Omental fat pad (tissue), 4 donors: ENCODE data around the gene PTPRD. TPM values are rescaled to one million over a fixed set of nuclear protein-coding genes. Genes with fewer than 3 reads are reported as not detected.

ENCODE experiments used
- ATAC-seq: fragments of 150-250 bp; one replicate; pipeline ENCODE4 v1.9.1; 2016; ENCODE audit warnings: mild to moderate bottlenecking, moderate library complexity; ENCODE audit not compliant: low FRiP score
- DNase-seq: peaks from one replicate; pipeline ENCODE4 v3.0.0-alpha.2; 2019; ENCODE audit warnings: low spot score
- total RNA-seq, 4 donors: library from RNA; depleted of rRNA; stranded (reverse); fragments of >200 nt; gene quantifications; one replicate each; pipeline ENCODE4 v1.1.0, GENCODE V29; 2016
- TF ChIP-seq, protein P1 (sequence below), 3 donors: fragments of 450-650 bp; IDR thresholded peaks; one replicate each; pipeline ENCODE4 v1.5.1; 2016 to 2017; ENCODE audit warnings: antibody characterized with exemption in 3 of 3, mild to moderate bottlenecking in 3 of 3, moderate library complexity in 2 of 3

Gene PTPRD
- total RNA-seq, 4 donors from 2014 or later: 3.5 to 34.2 (median 11.2) TPM

DNA sequence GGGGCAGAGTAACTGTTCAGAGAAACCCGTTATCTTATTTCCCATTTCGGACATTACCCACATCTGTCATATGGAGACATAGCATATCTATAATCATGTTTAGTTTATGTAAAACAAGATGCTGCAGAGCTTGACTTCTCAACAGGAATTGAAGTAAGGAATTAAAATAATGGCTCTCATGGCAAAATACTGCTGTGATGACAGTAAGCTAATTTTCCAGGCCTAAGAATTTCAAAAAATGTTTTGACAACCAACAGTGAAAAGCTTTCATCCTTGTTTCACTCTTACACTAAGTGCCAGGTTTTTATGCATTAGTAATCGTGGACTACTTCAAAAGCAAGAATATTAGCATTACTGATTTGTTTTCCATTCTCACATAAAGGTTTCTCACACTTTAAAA is 518.2 kb downstream of the PTPRD start:
- ATAC-seq (no peak), DNase-seq (no peak)
- TF ChIP-seq, protein P1, sequence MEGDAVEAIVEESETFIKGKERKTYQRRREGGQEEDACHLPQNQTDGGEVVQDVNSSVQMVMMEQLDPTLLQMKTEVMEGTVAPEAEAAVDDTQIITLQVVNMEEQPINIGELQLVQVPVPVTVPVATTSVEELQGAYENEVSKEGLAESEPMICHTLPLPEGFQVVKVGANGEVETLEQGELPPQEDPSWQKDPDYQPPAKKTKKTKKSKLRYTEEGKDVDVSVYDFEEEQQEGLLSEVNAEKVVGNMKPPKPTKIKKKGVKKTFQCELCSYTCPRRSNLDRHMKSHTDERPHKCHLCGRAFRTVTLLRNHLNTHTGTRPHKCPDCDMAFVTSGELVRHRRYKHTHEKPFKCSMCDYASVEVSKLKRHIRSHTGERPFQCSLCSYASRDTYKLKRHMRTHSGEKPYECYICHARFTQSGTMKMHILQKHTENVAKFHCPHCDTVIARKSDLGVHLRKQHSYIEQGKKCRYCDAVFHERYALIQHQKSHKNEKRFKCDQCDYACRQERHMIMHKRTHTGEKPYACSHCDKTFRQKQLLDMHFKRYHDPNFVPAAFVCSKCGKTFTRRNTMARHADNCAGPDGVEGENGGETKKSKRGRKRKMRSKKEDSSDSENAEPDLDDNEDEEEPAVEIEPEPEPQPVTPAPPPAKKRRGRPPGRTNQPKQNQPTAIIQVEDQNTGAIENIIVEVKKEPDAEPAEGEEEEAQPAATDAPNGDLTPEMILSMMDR (IDR thresholded peaks at IDR 0.05): no peak

DNA sequence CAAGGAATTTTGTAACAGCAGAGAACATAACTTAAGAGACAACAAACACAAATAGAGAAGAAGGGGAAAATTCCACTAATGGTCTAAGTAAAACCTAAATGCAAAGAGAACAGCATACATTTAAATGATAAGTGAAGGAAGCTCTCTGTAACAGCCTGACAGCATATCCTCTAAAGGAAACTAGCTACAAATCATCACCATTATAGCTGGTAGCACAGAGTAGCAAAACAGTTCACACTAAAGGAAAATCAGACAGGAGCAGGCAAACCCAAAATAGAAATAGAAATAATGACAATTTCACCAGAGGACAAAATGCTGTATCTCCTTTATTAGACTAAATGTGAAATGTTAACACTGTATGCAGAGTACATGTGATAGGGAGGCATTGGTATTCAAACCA is 532.8 kb downstream of the PTPRD start:
- ATAC-seq: no peak
- TF ChIP-seq, protein P1 (IDR thresholded peaks at IDR 0.05): no peak
- DNase-seq: no peak

DNA sequence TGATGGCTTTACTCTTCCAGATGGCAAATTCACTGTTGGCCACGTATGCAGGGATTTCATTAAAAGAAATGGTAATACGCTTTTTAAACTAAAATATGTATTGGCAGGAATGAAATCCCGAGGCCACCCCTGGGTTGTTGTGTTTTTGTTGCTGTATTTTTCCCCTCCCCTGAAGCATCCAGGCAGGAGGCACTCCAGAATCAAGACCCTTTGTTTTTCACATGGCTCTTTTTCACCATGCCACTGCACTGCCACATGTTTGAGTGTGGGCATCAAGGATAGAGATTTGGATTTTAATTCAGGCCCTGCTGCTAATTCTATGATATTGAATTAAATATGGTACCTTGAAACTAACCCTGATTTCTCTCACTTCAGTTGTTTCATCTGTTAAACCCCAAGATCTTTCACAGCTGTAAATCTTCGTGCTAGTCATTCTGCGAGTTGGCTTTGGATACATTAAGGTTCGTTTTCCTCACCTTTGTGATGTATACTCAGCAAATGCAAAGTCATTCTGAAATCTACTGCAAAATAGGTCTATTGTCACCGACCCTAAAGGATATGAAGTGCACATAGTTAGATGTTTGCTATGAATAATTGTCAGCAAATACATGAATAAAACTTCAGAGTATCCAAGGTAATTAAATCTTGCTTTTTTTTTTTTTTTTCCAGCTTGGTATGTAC is 533.4 kb downstream of the PTPRD start:
- TF ChIP-seq, protein P1 (IDR thresholded peaks at IDR 0.05): no peak
- ATAC-seq: no peak
- no peak for DNase-seq

DNA sequence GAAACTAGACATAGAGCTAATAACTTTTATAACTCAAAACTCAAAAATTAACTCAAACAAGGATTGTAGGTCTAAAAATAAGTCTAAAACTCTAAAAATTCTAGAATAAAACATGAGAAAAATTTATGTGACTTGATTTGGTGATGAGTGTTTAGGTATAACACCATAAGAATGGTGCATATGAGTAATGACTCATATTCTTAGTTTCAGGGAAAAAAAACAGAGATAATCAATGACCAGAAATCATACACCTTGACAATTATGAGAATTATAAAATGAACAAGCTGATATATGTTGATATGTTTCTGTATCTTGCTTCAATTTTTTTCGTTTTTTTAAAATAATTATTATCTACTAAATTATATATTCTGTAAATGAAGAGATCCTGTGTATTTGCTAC is 541.2 kb downstream of the PTPRD start:
- ATAC-seq (no peak), DNase-seq (no peak)
- TF ChIP-seq, protein P1 (IDR thresholded peaks at IDR 0.05): no peak

DNA sequence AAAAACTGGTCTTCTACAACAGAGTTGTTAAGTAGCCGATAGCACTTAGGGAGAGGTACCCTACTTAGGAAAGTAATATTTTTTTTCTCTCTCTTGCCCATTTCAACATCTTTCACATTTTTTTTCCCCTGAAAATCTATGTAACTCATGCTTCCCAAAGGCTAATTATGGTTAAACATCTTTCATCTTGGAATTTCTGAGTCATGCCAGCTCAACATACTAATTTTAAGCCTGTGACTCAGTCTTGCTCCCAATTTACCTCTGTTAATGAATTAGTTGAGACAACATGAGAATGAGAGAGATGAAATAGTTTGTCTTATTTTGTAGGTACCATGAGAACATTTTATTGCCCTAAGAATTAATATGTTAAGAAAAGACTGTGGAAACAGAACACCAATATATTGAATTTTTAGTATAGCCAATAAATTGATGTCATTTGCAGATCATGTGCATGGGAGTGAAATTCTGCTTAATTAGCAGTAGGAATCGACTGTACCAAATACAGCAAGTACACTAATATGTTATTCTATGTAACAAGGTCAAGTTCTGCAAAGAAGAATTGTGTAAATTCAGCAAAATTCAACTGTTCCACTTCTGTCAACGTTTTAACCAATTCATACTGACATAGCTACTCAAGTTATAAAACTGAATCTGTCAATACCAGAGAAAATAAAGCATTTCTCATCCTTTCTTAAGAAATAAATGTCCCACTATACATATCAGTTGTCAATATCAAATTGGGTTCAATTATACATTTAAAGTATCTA is 550.0 kb downstream of the PTPRD start:
- no peak for DNase-seq
- TF ChIP-seq, protein P1 (IDR thresholded peaks at IDR 0.05): no peak
- no peak for ATAC-seq

DNA sequence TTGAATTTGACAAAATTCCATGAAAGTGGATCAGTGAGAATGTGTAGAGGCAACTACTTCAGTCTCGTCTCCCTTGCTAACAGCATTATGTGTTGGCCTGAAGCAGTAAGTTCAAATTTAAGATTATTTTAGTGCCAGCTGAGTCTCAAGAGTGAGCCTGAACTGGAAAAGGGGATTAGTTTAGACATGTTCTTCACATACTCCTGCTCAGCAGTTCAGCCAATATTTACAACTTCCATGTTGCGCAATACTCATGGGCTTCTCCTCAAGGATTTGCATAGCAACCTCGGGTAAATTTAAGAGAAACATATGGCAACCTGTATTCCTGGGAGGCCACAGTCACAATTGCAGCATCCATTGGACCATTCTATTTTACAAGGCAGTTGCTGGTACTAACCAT is 553.8 kb downstream of the PTPRD start:
- ATAC-seq: no peak
- DNase-seq: no peak

More for the DNA sequence above, 553.8 kb downstream of the PTPRD start:
- TF ChIP-seq, protein P1 (IDR thresholded peaks at IDR 0.05): no peak
